Measurements from ENCODE around the gene BUD13.
"Not testable (repeated sequence)": the region's sequence is repeated elsewhere in the genome, so short reads cannot be mapped to it uniquely, and the experiment has no call there.

Gene BUD13

GRCh38 chr11:116808262-116809175, 35.7 kb upstream of the BUD13 start:
- H3K9ac ChIP-seq (ENCODE audit: low read depth, low read length) = no peak overlapping the region
- no peaks in the 10 kb centered on the region for H3K36me3 ChIP-seq (ENCODE audit: insufficient read depth, low read length)
- H3K9me3 ChIP-seq (ENCODE audit: insufficient read depth, low read depth, low read length) = no peaks in the 10 kb centered on the region
- H3K27me3 ChIP-seq (ENCODE audit: insufficient read depth, low read length) = no peaks in the 10 kb centered on the region
- H3K27ac ChIP-seq (ENCODE audit: low read depth, low read length) = no peak overlapping the region
- H3K4me1 ChIP-seq (ENCODE audit: insufficient read depth, low read length) = no peaks in the 10 kb centered on the region
- WGBS = 88% methylated on average over 13 of the region's 14 CpGs
- H3K4me3 ChIP-seq (ENCODE audit: low read length) = no peak overlapping the region

GRCh38 chr11:116807601-116808261, 34.9 kb upstream of the BUD13 start:
- Histone ChIP-seq H3K27me3 (ENCODE audit: insufficient read depth, low read length) (no peaks in the 10 kb centered on the region), H3K36me3 (ENCODE audit: insufficient read depth, low read length) (no peaks in the 10 kb centered on the region), H3K9me3 (ENCODE audit: insufficient read depth, low read depth, low read length) (no peaks in the 10 kb centered on the region), H3K4me3 (ENCODE audit: low read length) (no peak overlapping the region), H3K27ac (ENCODE audit: low read depth, low read length) (no peak overlapping the region), H3K4me1 (ENCODE audit: insufficient read depth, low read length) (no peaks in the 10 kb centered on the region), H3K9ac (ENCODE audit: low read depth, low read length) (no peak overlapping the region)
- WGBS = 86% methylated on average over 6 of the region's 6 CpGs

- no peaks in the 10 kb centered on the region for H3K27me3 ChIP-seq (ENCODE audit: insufficient read depth, low read length)
- no peaks in the 10 kb centered on the region for H3K36me3 ChIP-seq (ENCODE audit: insufficient read depth, low read length)
- no peak overlapping the region for H3K4me3 ChIP-seq (ENCODE audit: low read length)
- no peak overlapping the region for H3K27ac ChIP-seq (ENCODE audit: low read depth, low read length)
- H3K9me3 ChIP-seq (ENCODE audit: insufficient read depth, low read depth, low read length) = no peaks in the 10 kb centered on the region
- no peak overlapping the region for H3K9ac ChIP-seq (ENCODE audit: low read depth, low read length)
- H3K4me1 ChIP-seq (ENCODE audit: insufficient read depth, low read length) = no peaks in the 10 kb centered on the region
- WGBS = 82% methylated on average over 3 of the region's 3 CpGs
These were observed 31.2 kb upstream of the BUD13 start for GRCh38 chr11:116804001-116804400.

- not testable (repeated sequence) for H3K4me1 ChIP-seq (ENCODE audit: insufficient read depth, low read length); H3K9ac ChIP-seq (ENCODE audit: low read depth, low read length); H3K27ac ChIP-seq (ENCODE audit: low read depth, low read length); H3K27me3 ChIP-seq (ENCODE audit: insufficient read depth, low read length); H3K4me3 ChIP-seq (ENCODE audit: low read length); H3K9me3 ChIP-seq (ENCODE audit: insufficient read depth, low read depth, low read length); H3K36me3 ChIP-seq (ENCODE audit: insufficient read depth, low read length)
These were observed 28.9 kb upstream of the BUD13 start for GRCh38 chr11:116801662-116802061.

- H3K4me1 ChIP-seq (ENCODE audit: insufficient read depth, low read length) = no peaks in the 10 kb centered on the region
- no peak overlapping the region for H3K4me3 ChIP-seq (ENCODE audit: low read length)
- no peaks in the 10 kb centered on the region for H3K27me3 ChIP-seq (ENCODE audit: insufficient read depth, low read length)
- no peaks in the 10 kb centered on the region for H3K36me3 ChIP-seq (ENCODE audit: insufficient read depth, low read length)
- no peaks in the 10 kb centered on the region for H3K9me3 ChIP-seq (ENCODE audit: insufficient read depth, low read depth, low read length)
- WGBS = 91% methylated on average over 2 of the region's 2 CpGs
- H3K9ac ChIP-seq (ENCODE audit: low read depth, low read length) = no peak overlapping the region
- no peak overlapping the region for H3K27ac ChIP-seq (ENCODE audit: low read depth, low read length)
These were observed 27.8 kb upstream of the BUD13 start for GRCh38 chr11:116800610-116801009.

- Histone ChIP-seq H3K9me3 (ENCODE audit: insufficient read depth, low read depth, low read length) (no peaks in the 10 kb centered on the region), H3K27ac (ENCODE audit: low read depth, low read length) (no peak overlapping the region), H3K9ac (ENCODE audit: low read depth, low read length) (no peak overlapping the region), H3K4me1 (ENCODE audit: insufficient read depth, low read length) (no peaks in the 10 kb centered on the region), H3K27me3 (ENCODE audit: insufficient read depth, low read length) (no peaks in the 10 kb centered on the region), H3K4me3 (ENCODE audit: low read length) (no peak overlapping the region), H3K36me3 (ENCODE audit: insufficient read depth, low read length) (no peaks in the 10 kb centered on the region)
- WGBS = 90% methylated on average over 5 of the region's 5 CpGs
These were observed 25.6 kb upstream of the BUD13 start for GRCh38 chr11:116798368-116798767.

- WGBS = 94% methylated on average over 5 of the region's 5 CpGs
- no peak overlapping the region for H3K4me3 ChIP-seq (ENCODE audit: low read length)
- H3K27me3 ChIP-seq (ENCODE audit: insufficient read depth, low read length) = no peaks in the 10 kb centered on the region
- no peaks in the 10 kb centered on the region; the same call in 1 of the 2 replicates for H3K4me1 ChIP-seq (ENCODE audit: insufficient read depth, low read length)
- H3K27ac ChIP-seq (ENCODE audit: low read depth, low read length) = no peak overlapping the region
- no peaks in the 10 kb centered on the region for H3K36me3 ChIP-seq (ENCODE audit: insufficient read depth, low read length)
- H3K9ac ChIP-seq (ENCODE audit: low read depth, low read length) = no peak overlapping the region
- no peaks in the 10 kb centered on the region for H3K9me3 ChIP-seq (ENCODE audit: insufficient read depth, low read depth, low read length)
These were observed 25.0 kb upstream of the BUD13 start for GRCh38 chr11:116797816-116798215.

- no peak overlapping the region for H3K4me3 ChIP-seq (ENCODE audit: low read length)
- no peak overlapping the region for H3K27ac ChIP-seq (ENCODE audit: low read depth, low read length)
- no peaks in the 10 kb centered on the region for H3K9me3 ChIP-seq (ENCODE audit: insufficient read depth, low read depth, low read length)
- no peaks in the 10 kb centered on the region for H3K27me3 ChIP-seq (ENCODE audit: insufficient read depth, low read length)
- H3K9ac ChIP-seq (ENCODE audit: low read depth, low read length) = no peak overlapping the region
- H3K36me3 ChIP-seq (ENCODE audit: insufficient read depth, low read length) = no peaks in the 10 kb centered on the region
- 100% methylated on average over 1 of the region's 1 CpG for WGBS
- H3K4me1 ChIP-seq (ENCODE audit: insufficient read depth, low read length) = peaks cover 2% of the 10 kb centered on the region
These were observed 23.8 kb upstream of the BUD13 start for GRCh38 chr11:116796548-116796947.

- H3K4me1 ChIP-seq (ENCODE audit: insufficient read depth, low read length) = peaks cover 4% of the 10 kb centered on the region
- no peaks in the 10 kb centered on the region for H3K36me3 ChIP-seq (ENCODE audit: insufficient read depth, low read length)
- WGBS = 90% methylated on average over 2 of the region's 2 CpGs
- no peak overlapping the region for H3K4me3 ChIP-seq (ENCODE audit: low read length)
- H3K27ac ChIP-seq (ENCODE audit: low read depth, low read length) = no peak overlapping the region
- no peak overlapping the region for H3K9ac ChIP-seq (ENCODE audit: low read depth, low read length)
- H3K27me3 ChIP-seq (ENCODE audit: insufficient read depth, low read length) = peaks cover 12% of the 10 kb centered on the region; the same call in 1 of the 2 replicates
- H3K9me3 ChIP-seq (ENCODE audit: insufficient read depth, low read depth, low read length) = no peaks in the 10 kb centered on the region
These were observed 22.1 kb upstream of the BUD13 start for GRCh38 chr11:116794851-116795250.

- no peak overlapping the region for H3K4me3 ChIP-seq (ENCODE audit: low read length)
- H3K9ac ChIP-seq (ENCODE audit: low read depth, low read length) = no peak overlapping the region
- H3K36me3 ChIP-seq (ENCODE audit: insufficient read depth, low read length) = no peaks in the 10 kb centered on the region
- H3K9me3 ChIP-seq (ENCODE audit: insufficient read depth, low read depth, low read length) = no peaks in the 10 kb centered on the region
- H3K27ac ChIP-seq (ENCODE audit: low read depth, low read length) = no peak overlapping the region
- peaks cover 18% of the 10 kb centered on the region; the same call in 1 of the 2 replicates for H3K27me3 ChIP-seq (ENCODE audit: insufficient read depth, low read length)
- peaks cover 4% of the 10 kb centered on the region for H3K4me1 ChIP-seq (ENCODE audit: insufficient read depth, low read length)
- 94% methylated on average over 1 of the region's 1 CpG for WGBS
These were observed 20.9 kb upstream of the BUD13 start for GRCh38 chr11:116793772-116794097.

GRCh38 chr11:116792869-116793771, 20.3 kb upstream of the BUD13 start:
- 73% methylated on average over 8 of the region's 8 CpGs for WGBS
- no peak overlapping the region for H3K4me3 ChIP-seq (ENCODE audit: low read length)

More at GRCh38 chr11:116792869-116793771, 20.3 kb upstream of the BUD13 start:
- no peak overlapping the region for H3K27ac ChIP-seq (ENCODE audit: low read depth, low read length)
- no peak overlapping the region for H3K9ac ChIP-seq (ENCODE audit: low read depth, low read length)
- peaks cover 18% of the 10 kb centered on the region; the same call in 1 of the 2 replicates for H3K27me3 ChIP-seq (ENCODE audit: insufficient read depth, low read length)
- H3K9me3 ChIP-seq (ENCODE audit: insufficient read depth, low read depth, low read length) = no peaks in the 10 kb centered on the region
- no peaks in the 10 kb centered on the region for H3K36me3 ChIP-seq (ENCODE audit: insufficient read depth, low read length)
- peaks cover 4% of the 10 kb centered on the region for H3K4me1 ChIP-seq (ENCODE audit: insufficient read depth, low read length)
